ENCODE measurements around the gene MAPKAPK5. TPM values are rescaled to one million over a fixed set of nuclear protein-coding genes. Genes with fewer than 3 reads are reported as not detected.

The MAPKAPK5 gene
- total and polyA plus RNA-seq, 9 of the 15 experiments (the other 6 are each of a cell fraction or from before 2014, with no cell fraction given), result 11.6 to 72.1 (median 60.4) TPM

- no peak for TF ChIP-seq ZNF318 (IDR thresholded peaks at IDR 0.05; ENCODE audit: borderline replicate concordance in 1 of 2, low read depth in 1 of 2)
- no peak for TF ChIP-seq PCBP1 (IDR thresholded peaks at IDR 0.05; ENCODE audit: low read depth, low read length, poor library complexity, severe bottlenecking)
- no peak for TF ChIP-seq ELK3 (CRISPR knock-in tag; IDR thresholded peaks at IDR 0.05)
- TF ChIP-seq ASH1L (IDR thresholded peaks at IDR 0.05; ENCODE audit: borderline replicate concordance, low read depth, partially characterized antibody), result no peak
- TF ChIP-seq KLF1 (tag; IDR thresholded peaks at IDR 0.05), result no peak
- TF ChIP-seq CHD4 (IDR thresholded peaks at IDR 0.05; ENCODE audit: insufficient read depth, insufficient replicate concordance, low read depth, low read length, poor library complexity, severe bottlenecking), result no peak
- TF ChIP-seq SAFB (IDR thresholded peaks at IDR 0.05; ENCODE audit: borderline replicate concordance, low read depth, low read length), result no peak
- no peak for TF ChIP-seq HCFC1 (IDR thresholded peaks at IDR 0.05; ENCODE audit: low read depth, low read length)
- no peak for TF ChIP-seq SP1 (CRISPR knock-in tag; IDR thresholded peaks at IDR 0.05)
- peak; percentile 53; the same call in 1 of the 2 replicates for TF ChIP-seq JUND (IDR thresholded peaks at IDR 0.05; ENCODE audit: borderline replicate concordance, low read depth, low read length)
- TF ChIP-seq JUND (tag; IDR thresholded peaks at IDR 0.05; ENCODE audit: borderline replicate concordance, low read depth, low read length), result no peak; the same call in 2 of the 3 replicates
- TF ChIP-seq THAP12 (CRISPR knock-in tag; IDR thresholded peaks at IDR 0.05), result no peak
Observed at GRCh38 chr12:111812881-111813741, 28.9 kb upstream of the MAPKAPK5 start (continued).
